Measurements from ENCODE around the gene TMEM132C. TPM values are rescaled to one million over a fixed set of nuclear protein-coding genes. Genes with fewer than 3 reads are reported as not detected.

TMEM132C gene
- total RNA-seq, 1 experiment from 2014 or later: not detected

- POLR2A ChIA-PET (ENCODE audit: unreplicated experiment): no interaction called here
- intact Hi-C loops (cut with micrococcal nuclease): no loop called here
- no TSS peak for BruUV-seq (replicated peaks)
- Histone ChIP-seq H2AFZ (ENCODE audit: low read length) (no peak overlapping the region), H4K20me1 (ENCODE audit: low read length) (no peaks in the 10 kb centered on the region), H3K9me3 (ENCODE audit: low read length) (peaks cover 3% of the 10 kb centered on the region; the same call in 1 of the 2 replicates), H3K4me3 (ENCODE audit: low read length) (no peak overlapping the region), H3K27ac (ENCODE audit: low read length) (no peak overlapping the region), H3K9me2 (replicated peaks; ENCODE audit: low read length) (no peaks in the 10 kb centered on the region), H3K9ac (ENCODE audit: low read length) (no peak overlapping the region), H3F3A (ENCODE audit: low read length, unreplicated experiment) (no peaks in the 10 kb centered on the region), H3K4me1 (ENCODE audit: insufficient read depth, low read length) (no peaks in the 10 kb centered on the region), H3K36me3 (ENCODE audit: low read depth, low read length) (no peaks in the 10 kb centered on the region), H3K79me2 (ENCODE audit: low read length) (no peaks in the 10 kb centered on the region), H3K27me3 (ENCODE audit: low read length) (peaks cover 19% of the 10 kb centered on the region; the same call in 1 of the 2 replicates), H3K4me2 (ENCODE audit: low read length) (no peak overlapping the region)
- DNase-seq (no peak), ATAC-seq (no peak)
- no peak for TF ChIP-seq EZH2 (IDR thresholded peaks at IDR 0.05; ENCODE audit: low read length, unreplicated experiment)
- no peak for TF ChIP-seq EZH2phosphoT487 (IDR thresholded peaks at IDR 0.05; ENCODE audit: borderline replicate concordance, low read length)
- no peak for TF ChIP-seq CTCF (conservative IDR thresholded peaks at IDR 0.05; ENCODE audit: low read depth, low read length)
- CTCF ChIA-PET: no interaction called here
These were observed 69.5 kb downstream of the TMEM132C start for GRCh38 chr12:128336204-128337070.

- CTCF ChIA-PET: no interaction called here
- Histone ChIP-seq H3K4me1 (ENCODE audit: insufficient read depth, low read length) (no peaks in the 10 kb centered on the region), H3K9ac (ENCODE audit: low read length) (no peak overlapping the region), H3K4me3 (ENCODE audit: low read length) (no peak overlapping the region), H2AFZ (ENCODE audit: low read length) (no peak overlapping the region), H3K27ac (ENCODE audit: low read length) (no peak overlapping the region), H3K9me2 (replicated peaks; ENCODE audit: low read length) (no peaks in the 10 kb centered on the region), H3K27me3 (ENCODE audit: low read length) (peaks cover 19% of the 10 kb centered on the region; the same call in 1 of the 2 replicates), H3K9me3 (ENCODE audit: low read length) (peaks cover under 1% of the 10 kb centered on the region; the same call in 1 of the 2 replicates), H3F3A (ENCODE audit: low read length, unreplicated experiment) (no peaks in the 10 kb centered on the region), H4K20me1 (ENCODE audit: low read length) (no peaks in the 10 kb centered on the region), H3K36me3 (ENCODE audit: low read depth, low read length) (no peaks in the 10 kb centered on the region), H3K79me2 (ENCODE audit: low read length) (no peaks in the 10 kb centered on the region), H3K4me2 (ENCODE audit: low read length) (no peak overlapping the region)
- intact Hi-C loops (cut with micrococcal nuclease): no loop called here
- DNase-seq: no peak
- POLR2A ChIA-PET (ENCODE audit: unreplicated experiment): no interaction called here
- no peak for ATAC-seq
- TF ChIP-seq EZH2phosphoT487 (IDR thresholded peaks at IDR 0.05; ENCODE audit: borderline replicate concordance, low read length): no peak
- no peak for TF ChIP-seq CTCF (conservative IDR thresholded peaks at IDR 0.05; ENCODE audit: low read depth, low read length)
- TF ChIP-seq EZH2 (IDR thresholded peaks at IDR 0.05; ENCODE audit: low read length, unreplicated experiment): no peak
- no TSS peak for BruUV-seq (replicated peaks)
These were observed 70.0 kb downstream of the TMEM132C start for GRCh38 chr12:128337071-128337345.

GRCh38 chr12:128337431-128338170 is 70.6 kb downstream of the TMEM132C start:
- H3K4me2 ChIP-seq (ENCODE audit: low read length): no peak overlapping the region
- no peak overlapping the region for H3K27ac ChIP-seq (ENCODE audit: low read length)
- H3K9ac ChIP-seq (ENCODE audit: low read length): no peak overlapping the region
- no peaks in the 10 kb centered on the region for H3K4me1 ChIP-seq (ENCODE audit: insufficient read depth, low read length)
- ATAC-seq: no peak
- intact Hi-C loops (cut with micrococcal nuclease): no loop called here
- no peaks in the 10 kb centered on the region for H3K9me2 ChIP-seq (replicated peaks; ENCODE audit: low read length)
- ChIA-PET POLR2A (ENCODE audit: unreplicated experiment) (no interaction called here), CTCF (no interaction called here)
- peaks cover 21% of the 10 kb centered on the region; the same call in 1 of the 2 replicates for H3K27me3 ChIP-seq (ENCODE audit: low read length)
- no TSS peak for BruUV-seq (replicated peaks)
- no peaks in the 10 kb centered on the region for H4K20me1 ChIP-seq (ENCODE audit: low read length)
- DNase-seq: no peak
- H3K9me3 ChIP-seq (ENCODE audit: low read length): no peaks in the 10 kb centered on the region
- no peaks in the 10 kb centered on the region for H3F3A ChIP-seq (ENCODE audit: low read length, unreplicated experiment)
- H3K79me2 ChIP-seq (ENCODE audit: low read length): no peaks in the 10 kb centered on the region
- H3K4me3 ChIP-seq (ENCODE audit: low read length): no peak overlapping the region
- no peaks in the 10 kb centered on the region for H3K36me3 ChIP-seq (ENCODE audit: low read depth, low read length)
- TF ChIP-seq EZH2 (IDR thresholded peaks at IDR 0.05; ENCODE audit: low read length, unreplicated experiment) (no peak), CTCF (conservative IDR thresholded peaks at IDR 0.05; ENCODE audit: low read depth, low read length) (no peak), EZH2phosphoT487 (IDR thresholded peaks at IDR 0.05; ENCODE audit: borderline replicate concordance, low read length) (no peak)
- H2AFZ ChIP-seq (ENCODE audit: low read length): no peak overlapping the region
